Activated CD4-positive, alpha-beta T cell treated with anti-CD3 and anti-CD28 coated beads for 36 hours (primary cell): ENCODE measurements around the gene XPO5. TPM values are rescaled to one million over a fixed set of nuclear protein-coding genes. Genes with fewer than 3 reads are reported as not detected.

Experiments
- ATAC-seq: fragments of 200-7000 bp; cut with Tn5 transposase; one replicate; pipeline ENCODE4 v1.10.0; 2021; ENCODE audit warnings: mild to moderate bottlenecking, moderate library complexity
- CTCF ChIA-PET: fragments of 350-600 bp; sonication (Branson Sonifier 250); formaldehyde crosslinking; loops from one replicate; lab custom pipeline; 2021; ENCODE audit warnings: antibody characterized with exemption; lab: Charles Lee
- POLR2A ChIA-PET: fragments of 350-600 bp; sonication (Branson Sonifier 250); formaldehyde crosslinking; loops from one replicate; lab custom pipeline; 2021; ENCODE audit warnings: antibody characterized with exemption, inconsistent platforms; lab: Charles Lee
- DNase-seq: peaks from one replicate; pipeline ENCODE4 v3.0.0-alpha.2; 2020
- H3K27ac Mint-ChIP-seq: one replicate; pipeline ENCODE4 v1.8.0; 2021; ENCODE audit warnings: mixed read lengths
- H3K27me3 Mint-ChIP-seq: one replicate; pipeline ENCODE4 v1.8.0; 2021; ENCODE audit warnings: mixed read lengths
- H3K36me3 Mint-ChIP-seq: one replicate; pipeline ENCODE4 v1.8.0; 2021; ENCODE audit warnings: low read depth, mixed read lengths
- H3K4me1 Mint-ChIP-seq: one replicate; pipeline ENCODE4 v1.8.0; 2021; ENCODE audit warnings: mixed read lengths
- H3K4me3 Mint-ChIP-seq: one replicate; pipeline ENCODE4 v1.8.0; 2021; ENCODE audit warnings: mild to moderate bottlenecking, moderate library complexity, mixed read lengths
- H3K9me3 Mint-ChIP-seq: one replicate; pipeline ENCODE4 v1.8.0; 2021; ENCODE audit warnings: low read depth, mixed read lengths
- intact Hi-C, 2 experiments: fragments of 100-400 bp; cut with DNase I in 1 of 2; cut with micrococcal nuclease in 1 of 2; formaldehyde crosslinking; loops; one replicate each; pipeline versions ENCODE4 v1.14.2 to v1.15.1; 2022 to 2024; cut with DNase I, micrococcal nuclease
- total RNA-seq, 2 experiments: library from RNA; stranded (reverse); gene quantifications; one replicate each; pipeline ENCODE4 v1.2.3, GENCODE V29; 2021

XPO5 gene
- total RNA-seq, 2 experiments from 2014 or later: 108 to 109 TPM

- ATAC-seq (no peak), DNase-seq (no peak)
- CTCF ChIA-PET: interaction anchor here (0.6 to 6.3 kb wide), 11 partner anchors 8 to 246 kb away, joined by 3 to 65 read pairs (median 4); partner anchors contain the start of genes CRIP3, POLR1C and YIPF3
- Mint-ChIP-seq H3K27ac (no peak overlapping the region), H3K27me3 (peaks cover 12% of the 10 kb centered on the region), H3K9me3 (no peaks in the 10 kb centered on the region), H3K36me3 (peaks cover 26% of the 10 kb centered on the region), H3K4me1 (peaks cover 10% of the 10 kb centered on the region), H3K4me3 (peak overlapping the region; percentile 61)
- POLR2A ChIA-PET: no interaction called here
- intact Hi-C loops: loop anchor here in 1 of 2 experiments (5.0 kb wide), 1 partner anchor 141 kb away; the partner anchor contains the start of gene ZNF318
Measured at GRCh38 chr6:43508481-43509141, 67.2 kb downstream of the XPO5 start.

GRCh38 chr6:43506667-43507471 is 69.0 kb downstream of the XPO5 start:
- Mint-ChIP-seq H3K36me3 (peaks cover 22% of the 10 kb centered on the region), H3K4me3 (no peak overlapping the region), H3K4me1 (peaks cover 7% of the 10 kb centered on the region), H3K9me3 (no peaks in the 10 kb centered on the region), H3K27ac (no peak overlapping the region), H3K27me3 (peaks cover 12% of the 10 kb centered on the region)
- DNase-seq (peak; percentile 89), ATAC-seq (peak; percentile 83)
- intact Hi-C loops: loop anchor here (1.0 to 5.0 kb wide), 6 partner anchors 53 to 244 kb away; partner anchors contain the start of gene ZNF318 (in 1 of the 2)
- POLR2A ChIA-PET: no interaction called here
- CTCF ChIA-PET: interaction anchor here (0.6 to 6.3 kb wide), 39 partner anchors 9 to 853 kb away, joined by 3 to 65 read pairs (median 4); partner anchors contain the start of genes CRIP3, DLK2, DNPH1 and POLR1C

DNA sequence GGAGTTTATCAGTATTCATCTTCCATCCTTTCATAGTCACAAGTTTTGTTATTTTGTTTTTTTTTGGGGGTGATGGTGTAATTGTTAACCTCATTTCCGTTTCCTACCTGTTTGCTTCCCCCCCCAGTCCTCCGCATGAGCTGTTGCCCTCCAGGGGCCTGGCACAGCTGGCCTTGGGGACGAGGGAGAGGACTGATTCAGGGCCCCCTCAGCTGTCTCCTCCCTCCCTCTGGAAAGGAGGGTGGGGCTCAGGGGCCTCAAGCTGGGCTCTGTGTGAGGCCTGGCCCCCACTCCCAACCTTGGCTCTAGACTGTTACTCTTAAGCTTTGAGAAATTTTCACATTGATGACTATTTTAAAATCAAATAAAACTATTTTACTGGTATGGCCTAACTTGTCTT is 69.7 kb downstream of the XPO5 start:
- Mint-ChIP-seq H3K9me3 (no peaks in the 10 kb centered on the region), H3K27me3 (peaks cover 12% of the 10 kb centered on the region), H3K27ac (no peak overlapping the region), H3K4me3 (no peak overlapping the region), H3K4me1 (peaks cover 7% of the 10 kb centered on the region), H3K36me3 (peaks cover 20% of the 10 kb centered on the region)
- intact Hi-C loops: loop anchor here (1.0 to 5.0 kb wide), 6 partner anchors 52 to 243 kb away; partner anchors contain the start of gene ZNF318 (in 1 of the 2)
- ATAC-seq (no peak), DNase-seq (no peak)
- ChIA-PET POLR2A (no interaction called here), CTCF (interaction anchor here (0.6 to 6.3 kb wide), 35 partner anchors 11 to 852 kb away, joined by 3 to 65 read pairs (median 5); partner anchors contain the start of genes CRIP3, DLK2, DNPH1 and POLR1C)

GRCh38 chr6:43505718-43506117 is 70.1 kb downstream of the XPO5 start:
- Mint-ChIP-seq H3K4me1 (peaks cover 7% of the 10 kb centered on the region), H3K9me3 (no peaks in the 10 kb centered on the region), H3K4me3 (no peak overlapping the region), H3K36me3 (peaks cover 18% of the 10 kb centered on the region), H3K27me3 (peaks cover 12% of the 10 kb centered on the region), H3K27ac (no peak overlapping the region)
- DNase-seq: no peak
- no peak for ATAC-seq
- ChIA-PET POLR2A (interaction anchor here (0.5 kb wide), 1 partner anchor 407 kb away, joined by 3 read pairs; no protein-coding TSS in a partner anchor), CTCF (interaction anchor here (0.6 to 6.3 kb wide), 31 partner anchors 11 to 730 kb away, joined by 3 to 65 read pairs (median 5); partner anchors contain the start of genes ABCC10, CRIP3, DLK2 and DNPH1)
- intact Hi-C loops: loop anchor here (1.0 to 5.0 kb wide), 6 partner anchors 51 to 242 kb away; partner anchors contain the start of gene ZNF318 (in 1 of the 2)

DNA sequence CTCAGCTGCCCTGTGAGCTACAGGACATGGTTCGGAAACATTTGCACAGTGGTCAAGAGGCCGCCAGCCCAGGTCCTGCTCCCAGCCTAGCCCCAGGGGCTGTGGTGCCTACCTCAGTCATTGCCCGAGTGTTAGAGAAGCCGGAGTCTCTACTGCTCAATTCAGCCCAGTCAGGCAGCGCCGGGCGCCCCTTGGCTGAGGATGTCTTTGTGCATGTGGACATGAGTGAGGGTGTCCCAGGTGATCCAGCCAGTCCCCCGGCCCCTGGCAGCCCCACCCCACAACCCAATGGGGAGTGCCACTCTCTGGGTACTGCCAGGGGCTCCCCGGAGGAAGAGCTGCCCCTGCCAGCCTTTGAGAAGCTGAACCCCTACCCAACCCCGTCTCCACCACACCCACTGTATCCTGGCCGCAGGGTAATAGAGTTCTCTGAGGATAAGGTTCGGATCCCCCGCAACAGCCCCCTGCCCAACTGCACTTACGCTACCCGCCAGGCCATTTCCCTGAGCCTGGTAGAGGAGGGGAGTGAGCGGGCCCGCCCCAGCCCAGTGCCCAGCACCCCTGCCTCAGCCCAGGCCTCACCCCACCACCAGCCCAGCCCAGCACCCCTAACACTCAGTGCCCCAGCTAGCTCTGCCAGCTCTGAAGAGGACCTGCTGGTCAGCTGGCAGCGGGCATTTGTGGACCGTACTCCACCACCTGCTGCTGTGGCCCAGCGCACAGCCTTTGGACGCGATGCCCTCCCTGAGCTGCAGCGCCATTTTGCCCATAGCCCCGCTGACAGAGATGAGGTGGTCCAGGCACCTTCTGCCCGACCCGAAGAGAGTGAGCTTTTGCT is 70.9 kb downstream of the XPO5 start:
- Mint-ChIP-seq H3K9me3 (no peaks in the 10 kb centered on the region), H3K36me3 (peaks cover 19% of the 10 kb centered on the region), H3K4me3 (no peak overlapping the region), H3K4me1 (peaks cover 7% of the 10 kb centered on the region), H3K27me3 (peaks cover 12% of the 10 kb centered on the region), H3K27ac (no peak overlapping the region)
- ChIA-PET CTCF (interaction anchor here (0.6 to 6.3 kb wide), 15 partner anchors 12 to 293 kb away, joined by 3 to 65 read pairs (median 7); partner anchors contain the start of genes ABCC10, CRIP3, DLK2 and DNPH1), POLR2A (interaction anchor here (0.5 kb wide), 1 partner anchor 406 kb away, joined by 3 read pairs; no protein-coding TSS in a partner anchor)
- intact Hi-C loops: loop anchor here in 1 of 2 experiments (5.0 kb wide), 1 partner anchor 138 kb away; the partner anchor contains the start of gene ZNF318
- ATAC-seq: no peak
- DNase-seq: no peak

DNA sequence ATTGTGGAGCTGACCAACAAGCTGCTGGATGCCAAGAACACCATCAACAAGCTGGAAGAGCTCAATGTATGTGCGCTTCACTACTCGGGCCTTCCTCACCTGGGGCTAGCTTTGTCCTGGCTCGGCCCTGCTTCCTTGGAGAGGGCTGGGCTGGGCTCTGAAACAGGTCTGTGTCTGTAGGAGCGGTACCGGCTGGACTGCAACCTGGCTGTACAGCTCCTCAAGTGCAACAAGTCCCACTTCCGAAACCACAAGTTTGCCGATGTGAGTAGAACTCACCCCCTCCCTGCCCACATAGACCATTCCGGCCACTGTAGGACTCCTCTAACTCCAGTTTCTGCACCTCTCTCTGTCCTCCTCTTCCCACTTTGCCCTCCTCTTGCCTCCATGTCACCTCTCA is 72.4 kb downstream of the XPO5 start:
- H3K36me3 Mint-ChIP-seq: peaks cover 23% of the 10 kb centered on the region
- ChIA-PET CTCF (interaction anchor here (0.6 to 6.3 kb wide), 2 partner anchors 10 to 195 kb away, joined by 3 to 65 read pairs; partner anchors contain the start of gene CRIP3), POLR2A (interaction anchor here (0.8 kb wide), 1 partner anchor 14 kb away, joined by 5 read pairs; no protein-coding TSS in a partner anchor)
- peaks cover 2% of the 10 kb centered on the region for H3K4me1 Mint-ChIP-seq
- no peak for ATAC-seq
- H3K27ac Mint-ChIP-seq: no peak overlapping the region
- no peak for DNase-seq
- intact Hi-C loops: no loop called here
- H3K9me3 Mint-ChIP-seq: no peaks in the 10 kb centered on the region
- H3K4me3 Mint-ChIP-seq: no peak overlapping the region
- H3K27me3 Mint-ChIP-seq: peaks cover 2% of the 10 kb centered on the region

DNA sequence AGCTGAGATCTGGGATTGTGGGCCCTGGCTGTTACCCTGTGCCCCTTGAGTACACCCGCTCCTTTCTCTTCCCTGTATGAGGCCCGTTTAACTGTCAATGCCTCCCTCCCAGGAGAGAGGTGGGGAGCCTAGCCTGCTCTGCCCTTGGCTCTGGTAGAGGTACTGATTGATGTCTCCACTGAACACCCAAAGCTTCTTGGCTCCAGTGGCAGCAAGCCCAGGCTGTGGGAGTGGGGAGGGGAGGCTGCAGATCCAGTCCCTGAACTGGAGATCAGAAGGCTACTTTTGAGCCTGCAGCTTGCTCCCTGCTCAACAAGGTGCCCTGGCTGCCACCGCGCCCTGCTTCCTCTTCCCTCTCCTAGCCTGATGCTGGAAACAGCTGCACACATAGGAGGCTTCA is 73.2 kb downstream of the XPO5 start:
- ATAC-seq (no peak), DNase-seq (no peak)
- Mint-ChIP-seq H3K27me3 (no peaks in the 10 kb centered on the region), H3K27ac (no peak overlapping the region), H3K4me3 (no peak overlapping the region), H3K4me1 (peaks cover 2% of the 10 kb centered on the region), H3K9me3 (no peaks in the 10 kb centered on the region), H3K36me3 (peaks cover 23% of the 10 kb centered on the region)
- intact Hi-C loops: no loop called here
- ChIA-PET CTCF (interaction anchor here (0.6 to 6.3 kb wide), 2 partner anchors 9 to 194 kb away, joined by 3 to 65 read pairs; partner anchors contain the start of gene CRIP3), POLR2A (interaction anchor here (0.6 to 0.8 kb wide), 3 partner anchors 13 to 520 kb away, joined by 3 to 5 read pairs (median 5); no protein-coding TSS in a partner anchor)

- intact Hi-C loops: no loop called here
- Mint-ChIP-seq H3K36me3 (peaks cover 20% of the 10 kb centered on the region), H3K4me1 (no peaks in the 10 kb centered on the region), H3K9me3 (no peaks in the 10 kb centered on the region), H3K27ac (no peak overlapping the region), H3K4me3 (no peak overlapping the region), H3K27me3 (no peaks in the 10 kb centered on the region)
- no peak for DNase-seq
- POLR2A ChIA-PET: no interaction called here
- ATAC-seq: no peak
- CTCF ChIA-PET: interaction anchor here (0.6 to 1.2 kb wide), 5 partner anchors 8 to 128 kb away, joined by 3 to 4 read pairs (median 3); partner anchors contain the start of gene LRRC73
Measured at GRCh38 chr6:43500921-43501320, 74.9 kb downstream of the XPO5 start.

DNA sequence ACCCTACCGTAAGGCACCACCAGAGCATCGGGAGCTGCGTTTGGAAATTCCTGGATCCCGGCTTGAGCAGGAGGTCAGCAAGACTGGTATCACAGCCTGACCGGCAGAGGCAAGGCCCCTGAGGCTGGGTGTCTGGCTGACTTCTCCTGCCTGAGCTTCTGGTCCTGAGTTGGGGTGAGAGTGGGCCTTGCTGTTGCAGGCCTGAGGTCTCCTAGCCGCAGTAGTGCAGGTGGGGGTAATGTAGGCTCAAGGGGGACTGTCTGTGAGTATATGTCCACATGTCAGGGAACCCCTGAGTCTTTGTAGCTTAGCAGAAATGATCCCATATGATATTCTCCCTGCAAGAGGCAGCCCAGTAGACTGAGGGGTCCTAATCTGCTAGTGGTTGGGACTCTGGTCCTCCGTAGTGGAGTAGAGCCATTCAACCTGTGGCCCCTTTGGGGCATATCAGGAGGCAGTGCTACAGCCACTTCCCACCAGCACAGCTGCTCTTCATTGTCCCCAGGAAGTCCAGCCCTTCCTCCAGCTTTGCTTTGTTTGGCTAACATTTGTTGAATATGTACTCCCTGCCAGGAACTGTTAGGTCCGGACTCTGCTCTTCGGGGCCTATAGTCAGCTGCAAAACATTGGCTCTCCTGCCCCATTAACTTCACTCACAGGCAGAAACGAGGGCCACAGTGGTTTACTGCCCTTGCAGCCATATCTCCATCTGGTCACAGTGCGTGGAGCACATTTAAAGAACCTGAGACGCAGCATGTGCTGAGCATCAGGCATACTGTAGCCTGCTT is 76.6 kb downstream of the XPO5 start:
- Mint-ChIP-seq H3K9me3 (no peaks in the 10 kb centered on the region), H3K4me3 (no peak overlapping the region), H3K36me3 (peaks cover 18% of the 10 kb centered on the region), H3K27ac (no peak overlapping the region), H3K4me1 (peaks cover 9% of the 10 kb centered on the region), H3K27me3 (no peaks in the 10 kb centered on the region)
- intact Hi-C loops: no loop called here
- no peak for ATAC-seq
- POLR2A ChIA-PET: no interaction called here
- no peak for DNase-seq
- CTCF ChIA-PET: interaction anchor here (0.7 kb wide), 1 partner anchor 53 kb away, joined by 3 read pairs; no protein-coding TSS in a partner anchor
